ENCODE results near the gene QRFPR. TPM values are rescaled to one million over a fixed set of nuclear protein-coding genes. Genes with fewer than 3 reads are reported as not detected.
"Not testable (repeated sequence)": the region's sequence is repeated elsewhere in the genome, so short reads cannot be mapped to it uniquely, and the experiment has no call there.

Gene QRFPR
- 1 to 10 TPM in 3 of 4 donors, under 1 TPM in 1; 0.50 to 2.3 (median 1.4) TPM for polyA plus RNA-seq (ENCODE audit: insufficient read length in 4 of 4)

GRCh38 chr4:121380776-121381462 is at the start of gene QRFPR:
Gene QRFPR, minus strand, starts transcription at chr4:121381018. Its CDS starts 371 bp downstream, at chr4:121380647.
- no peak for DNase-seq (ENCODE audit: low read depth in 4 of 4, low spot score in 3 of 4)

GRCh38 chr4:121428721-121429120 is 47.9 kb upstream of the QRFPR start:
- DNase-seq (ENCODE audit: low read depth in 4 of 4, low spot score in 3 of 4) = no peak

- DNase-seq (ENCODE audit: low read depth in 4 of 4, low spot score in 3 of 4) = no peak
Observed at GRCh38 chr4:121421594-121421993, 40.8 kb upstream of the QRFPR start.

GRCh38 chr4:121411151-121411744 is 30.4 kb upstream of the QRFPR start:
- no peak for DNase-seq (ENCODE audit: low read depth in 4 of 4, low spot score in 3 of 4)

GRCh38 chr4:121408567-121408966 is 27.7 kb upstream of the QRFPR start:
- DNase-seq (ENCODE audit: low read depth in 4 of 4, low spot score in 3 of 4) = not testable (repeated sequence)

GRCh38 chr4:121400632-121401031 is 19.8 kb upstream of the QRFPR start:
- no peak for DNase-seq (ENCODE audit: low read depth in 4 of 4, low spot score in 3 of 4)

GRCh38 chr4:121397941-121398601 is 17.3 kb upstream of the QRFPR start:
- no peak for DNase-seq (ENCODE audit: low read depth in 4 of 4, low spot score in 3 of 4)

- no peak for DNase-seq (ENCODE audit: low read depth in 4 of 4, low spot score in 3 of 4)
Observed at GRCh38 chr4:121397434-121397833, 16.6 kb upstream of the QRFPR start.

- no peak for DNase-seq (ENCODE audit: low read depth in 4 of 4, low spot score in 3 of 4)
Observed at GRCh38 chr4:121392426-121393086, 11.7 kb upstream of the QRFPR start.

- DNase-seq (ENCODE audit: low read depth in 4 of 4, low spot score in 3 of 4) = no peak
Observed at GRCh38 chr4:121390335-121390734, 9.5 kb upstream of the QRFPR start.

- no peak for DNase-seq (ENCODE audit: low read depth in 4 of 4, low spot score in 3 of 4)
Observed at GRCh38 chr4:121379276-121379675, 1.5 kb downstream of the QRFPR start.

GRCh38 chr4:121377076-121377475 is 3.7 kb downstream of the QRFPR start:
- DNase-seq (ENCODE audit: low read depth in 4 of 4, low spot score in 3 of 4) = no peak

GRCh38 chr4:121376556-121376955 is 4.3 kb downstream of the QRFPR start:
- no peak for DNase-seq (ENCODE audit: low read depth in 4 of 4, low spot score in 3 of 4)

- no peak for DNase-seq (ENCODE audit: low read depth in 4 of 4, low spot score in 3 of 4)
Observed at GRCh38 chr4:121376097-121376496, 4.7 kb downstream of the QRFPR start.

- DNase-seq (ENCODE audit: low read depth in 4 of 4, low spot score in 3 of 4) = no peak
Observed at GRCh38 chr4:121375262-121375661, 5.6 kb downstream of the QRFPR start.

- DNase-seq (ENCODE audit: low read depth in 4 of 4, low spot score in 3 of 4) = no peak
Observed at GRCh38 chr4:121373841-121374240, 7.0 kb downstream of the QRFPR start.

- peak in 2 of 4 donors; percentile 12 to 18 for DNase-seq (ENCODE audit: low read depth in 4 of 4, low spot score in 3 of 4)
Observed at GRCh38 chr4:121370729-121371325, 10.0 kb downstream of the QRFPR start.

- no peak for DNase-seq (ENCODE audit: low read depth in 4 of 4, low spot score in 3 of 4)
Observed at GRCh38 chr4:121360495-121360894, 20.3 kb downstream of the QRFPR start.

- DNase-seq (ENCODE audit: low read depth in 4 of 4, low spot score in 3 of 4) = no peak
Observed at GRCh38 chr4:121358473-121358872, 22.3 kb downstream of the QRFPR start.

GRCh38 chr4:121353213-121353612 is 27.6 kb downstream of the QRFPR start:
- DNase-seq (ENCODE audit: low read depth in 4 of 4, low spot score in 3 of 4) = no peak

GRCh38 chr4:121344098-121344497 is 36.7 kb downstream of the QRFPR start:
- no peak for DNase-seq (ENCODE audit: low read depth in 4 of 4, low spot score in 3 of 4)

Measured in left renal pelvis (tissue), 4 donors.